ENCODE data around the gene PEMT. TPM values are rescaled to one million over a fixed set of nuclear protein-coding genes. Genes with fewer than 3 reads are reported as not detected.

Gene PEMT
- total and polyA plus RNA-seq, 7 donors, result 5.3 to 21.9 (median 13.5) TPM

DNA sequence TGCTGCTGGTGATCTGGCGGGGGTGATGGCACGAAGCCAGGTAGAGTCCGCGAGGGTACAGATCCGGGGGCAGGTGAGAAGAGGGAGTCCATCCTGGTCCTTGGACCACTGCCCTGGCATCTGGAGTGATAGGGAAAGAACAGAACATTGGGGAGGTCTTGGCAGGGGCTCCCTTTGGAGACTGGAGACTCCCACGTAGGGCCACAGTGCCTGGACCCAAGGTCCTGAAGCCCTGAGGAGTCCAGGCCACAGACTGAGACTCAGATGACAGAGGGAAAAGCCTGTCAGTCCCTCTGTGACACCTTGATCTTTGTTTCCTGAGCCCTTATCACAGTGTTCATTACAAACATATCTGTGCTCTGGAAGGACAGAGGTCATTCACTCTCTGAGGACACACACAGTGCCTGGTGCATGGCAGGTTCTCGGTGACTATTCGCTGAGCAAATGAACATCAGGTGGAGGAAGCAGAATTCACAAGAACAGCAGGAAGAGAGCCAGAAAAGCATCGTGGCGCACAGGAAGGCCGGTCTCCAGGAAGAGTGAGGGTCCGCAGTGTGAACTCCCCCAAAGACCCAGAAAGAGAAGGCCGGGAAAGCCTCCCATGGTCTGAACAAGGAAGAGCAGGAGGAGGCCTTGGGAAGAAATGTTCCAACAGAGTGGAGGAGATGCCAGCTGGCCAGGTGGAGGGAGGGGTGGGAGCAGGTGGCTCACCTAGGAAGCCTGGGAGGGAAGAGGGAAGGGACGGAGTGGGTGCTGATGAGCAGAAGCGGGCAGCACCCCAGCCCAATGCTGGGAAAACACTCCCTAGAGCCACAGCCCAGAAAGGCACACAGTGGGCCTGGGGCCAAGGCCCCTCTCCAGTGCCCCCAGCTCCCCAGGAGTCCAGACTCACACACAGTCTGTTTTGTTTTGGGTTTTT is 20.5 kb downstream of the PEMT start:
- TF ChIP-seq, protein P1, sequence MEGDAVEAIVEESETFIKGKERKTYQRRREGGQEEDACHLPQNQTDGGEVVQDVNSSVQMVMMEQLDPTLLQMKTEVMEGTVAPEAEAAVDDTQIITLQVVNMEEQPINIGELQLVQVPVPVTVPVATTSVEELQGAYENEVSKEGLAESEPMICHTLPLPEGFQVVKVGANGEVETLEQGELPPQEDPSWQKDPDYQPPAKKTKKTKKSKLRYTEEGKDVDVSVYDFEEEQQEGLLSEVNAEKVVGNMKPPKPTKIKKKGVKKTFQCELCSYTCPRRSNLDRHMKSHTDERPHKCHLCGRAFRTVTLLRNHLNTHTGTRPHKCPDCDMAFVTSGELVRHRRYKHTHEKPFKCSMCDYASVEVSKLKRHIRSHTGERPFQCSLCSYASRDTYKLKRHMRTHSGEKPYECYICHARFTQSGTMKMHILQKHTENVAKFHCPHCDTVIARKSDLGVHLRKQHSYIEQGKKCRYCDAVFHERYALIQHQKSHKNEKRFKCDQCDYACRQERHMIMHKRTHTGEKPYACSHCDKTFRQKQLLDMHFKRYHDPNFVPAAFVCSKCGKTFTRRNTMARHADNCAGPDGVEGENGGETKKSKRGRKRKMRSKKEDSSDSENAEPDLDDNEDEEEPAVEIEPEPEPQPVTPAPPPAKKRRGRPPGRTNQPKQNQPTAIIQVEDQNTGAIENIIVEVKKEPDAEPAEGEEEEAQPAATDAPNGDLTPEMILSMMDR (IDR thresholded peaks at IDR 0.05), result no peak
- TF ChIP-seq POLR2A (IDR thresholded peaks at IDR 0.05), result no peak
- TF ChIP-seq POLR2AphosphoS5 (IDR thresholded peaks at IDR 0.05), result no peak
- no peak for TF ChIP-seq EP300 (IDR thresholded peaks at IDR 0.05)
- no peaks in the 10 kb centered on the region for H3K9me3 ChIP-seq
- 78 to 87% methylated on average over 15 of the region's 15 CpGs for WGBS, 2 donors
- peaks cover 0 to 27% (median 21%) of the 10 kb centered on the region in 4 donors for H3K4me1 ChIP-seq
- H3K27me3 ChIP-seq, result no peaks in the 10 kb centered on the region
- DNase-seq, result no peak
- no peak overlapping the region for H3K4me3 ChIP-seq
- peaks cover 0 to 7% (median 0%) of the 10 kb centered on the region in 4 donors for H3K36me3 ChIP-seq
- H3K27ac ChIP-seq, result no peak overlapping the region
- intact Hi-C loops (cut with DNase I), result no loop called here

DNA sequence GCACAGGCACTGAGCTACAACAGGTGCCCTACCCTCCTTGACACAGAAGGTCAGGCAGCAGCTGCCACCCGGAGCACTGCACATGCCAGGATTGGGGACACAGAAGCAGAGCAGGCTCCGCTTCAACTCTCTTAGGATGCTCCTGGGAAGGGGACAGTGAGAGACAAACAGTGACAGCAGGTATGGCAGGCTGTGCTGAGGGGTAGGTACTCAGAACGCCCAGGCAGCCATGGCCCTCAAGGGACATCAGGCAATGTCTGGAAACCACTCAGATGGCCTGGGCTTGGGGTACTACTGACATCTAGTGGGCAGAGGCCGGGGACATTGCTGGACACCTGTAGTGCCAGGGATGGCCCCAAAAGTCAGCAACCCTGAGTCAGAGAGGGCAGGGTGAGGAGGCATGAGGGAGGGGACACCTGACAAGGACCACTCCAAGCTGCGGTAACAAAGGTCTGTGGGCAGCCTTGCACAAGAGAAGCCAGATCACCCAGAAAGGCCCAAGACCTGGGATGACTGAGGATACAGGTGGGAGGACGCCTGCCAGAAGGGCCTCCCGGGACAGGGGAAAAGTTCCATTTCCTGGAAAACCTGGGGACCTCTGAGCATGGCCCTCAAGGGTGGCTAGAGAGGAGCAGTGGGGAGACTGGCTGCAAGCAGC is 21.2 kb downstream of the PEMT start:
- Histone ChIP-seq H3K4me1 (peaks cover 0 to 35% (median 26%) of the 10 kb centered on the region in 4 donors), H3K36me3 (peaks cover 0 to 2% (median 0%) of the 10 kb centered on the region in 4 donors), H3K27me3 (no peaks in the 10 kb centered on the region), H3K4me3 (no peak overlapping the region), H3K9me3 (no peaks in the 10 kb centered on the region), H3K27ac (no peak overlapping the region)
- DNase-seq, result no peak
- TF ChIP-seq POLR2A (IDR thresholded peaks at IDR 0.05) (no peak), POLR2AphosphoS5 (IDR thresholded peaks at IDR 0.05) (no peak)
- TF ChIP-seq, protein P1 (IDR thresholded peaks at IDR 0.05), result peak in 3 of 4 experiments; percentile 24 to 27 (median 26)
- WGBS, 2 donors, result 70 to 79% methylated on average over 7 of the region's 7 CpGs
- intact Hi-C loops (cut with DNase I), result no loop called here

GRCh38 chr17:17569691-17570090 is 21.8 kb downstream of the PEMT start:
- WGBS, 2 donors, result 78 to 88% methylated on average over 4 of the region's 4 CpGs
- Histone ChIP-seq H3K36me3 (no peaks in the 10 kb centered on the region), H3K4me1 (peaks cover 0 to 36% (median 27%) of the 10 kb centered on the region in 4 donors), H3K27me3 (no peaks in the 10 kb centered on the region), H3K27ac (no peak overlapping the region), H3K9me3 (no peaks in the 10 kb centered on the region), H3K4me3 (no peak overlapping the region)
- DNase-seq, result no peak
- TF ChIP-seq, protein P1 (IDR thresholded peaks at IDR 0.05), result no peak
- no peak for TF ChIP-seq POLR2AphosphoS5 (IDR thresholded peaks at IDR 0.05)
- no peak for TF ChIP-seq EP300 (IDR thresholded peaks at IDR 0.05)
- TF ChIP-seq POLR2A (IDR thresholded peaks at IDR 0.05), result no peak
- intact Hi-C loops (cut with DNase I), result loop anchor here (2.0 to 5.0 kb wide), 3 partner anchors 57 to 213 kb away; no protein-coding TSS in a partner anchor

GRCh38 chr17:17568772-17569195 is 22.7 kb downstream of the PEMT start:
- intact Hi-C loops (cut with DNase I), result loop anchor here (2.0 to 5.0 kb wide), 3 partner anchors 56 to 212 kb away; no protein-coding TSS in a partner anchor
- Histone ChIP-seq H3K36me3 (no peaks in the 10 kb centered on the region), H3K27ac (no peak overlapping the region), H3K4me1 (peaks cover 0 to 36% (median 27%) of the 10 kb centered on the region in 4 donors), H3K9me3 (no peaks in the 10 kb centered on the region), H3K4me3 (no peak overlapping the region), H3K27me3 (no peaks in the 10 kb centered on the region)
- WGBS, 2 donors, result 46 to 60% methylated on average over 6 of the region's 6 CpGs
- TF ChIP-seq, protein P1 (IDR thresholded peaks at IDR 0.05), result peak; percentile 17 to 61 (median 53)
- TF ChIP-seq POLR2A (IDR thresholded peaks at IDR 0.05) (no peak), POLR2AphosphoS5 (IDR thresholded peaks at IDR 0.05) (no peak), EP300 (IDR thresholded peaks at IDR 0.05) (no peak)
- DNase-seq, result no peak

Data from sigmoid colon (tissue), 7 donors.